DOHH2 (cell line): ENCODE measurements around the gene FDX1.

ENCODE experiments used
- H3F3A ChIP-seq: fragments of 200-600 bp; sonication (generic), shearing (Covaris generic); 2 replicates; pipeline ENCODE4 v1.6.0; 2016; ENCODE audit warnings: antibody characterized with exemption, mild to moderate bottlenecking; ENCODE audit not compliant: control insufficient read depth, insufficient read depth
- H3K27ac ChIP-seq: fragments of 200-600 bp; sonication (generic); 2 replicates; pipeline ENCODE4 v1.5.1; 2014; ENCODE audit warnings: low read depth, mild to moderate bottlenecking, low read length, moderate library complexity
- H3K27me3 ChIP-seq: fragments of 200-600 bp; sonication (generic); 2 replicates; pipeline ENCODE4 v1.6.1; 2014; ENCODE audit warnings: mild to moderate bottlenecking, low read length, mixed read lengths; ENCODE audit not compliant: control insufficient read depth
- H3K36me3 ChIP-seq: fragments of 200-600 bp; sonication (generic); 2 replicates; pipeline ENCODE4 v1.6.1; 2014; ENCODE audit warnings: mild to moderate bottlenecking, low read length, moderate library complexity, mixed read lengths; ENCODE audit not compliant: control insufficient read depth
- H3K4me1 ChIP-seq: fragments of 200-600 bp; sonication (generic); 2 replicates; pipeline ENCODE4 v1.6.1; 2014; ENCODE audit warnings: mild to moderate bottlenecking, low read length, mixed read lengths; ENCODE audit not compliant: control insufficient read depth
- H3K4me2 ChIP-seq: fragments of 200-600 bp; sonication (generic); 2 replicates; pipeline ENCODE4 v1.6.0; 2014; ENCODE audit warnings: mild to moderate bottlenecking, low read length, moderate library complexity
- H3K4me3 ChIP-seq: fragments of 200-600 bp; sonication (generic); 2 replicates; pipeline ENCODE4 v1.5.1; 2014; ENCODE audit warnings: mild to moderate bottlenecking, low read length, mixed read lengths
- H3K79me2 ChIP-seq: fragments of 200-600 bp; sonication (generic); 2 replicates; pipeline ENCODE4 v1.6.1; 2014; ENCODE audit warnings: mild to moderate bottlenecking, low read length, mixed read lengths; ENCODE audit not compliant: control insufficient read depth
- H3K9me2 ChIP-seq: fragments of 200-600 bp; sonication (generic); replicated peaks from 2 replicates; pipeline ENCODE4 v1.6.1; 2014; ENCODE audit warnings: mild to moderate bottlenecking, low read length, mixed read lengths; ENCODE audit not compliant: control insufficient read depth
- H3K9me3 ChIP-seq: fragments of 200-600 bp; sonication (generic); 2 replicates; pipeline ENCODE4 v1.6.1; 2014; ENCODE audit warnings: antibody characterized with exemption, low read length, mixed read lengths; ENCODE audit not compliant: control insufficient read depth, insufficient read depth
- H4K20me1 ChIP-seq: fragments of 200-600 bp; sonication (generic); 2 replicates; pipeline ENCODE4 v1.6.0; 2014; ENCODE audit warnings: low read depth, mild to moderate bottlenecking, antibody characterized with exemption, low read length, moderate library complexity; ENCODE audit not compliant: control insufficient read depth, insufficient read depth
- EZH2phosphoT487 ChIP-seq: fragments of 200-600 bp; sonication (generic); IDR thresholded peaks from 2 replicates; pipeline ENCODE4 v1.6.1; 2017; ENCODE audit warnings: borderline replicate concordance, mild to moderate bottlenecking, antibody characterized with exemption, low read length, moderate library complexity, mixed read lengths
- TF ChIP-seq, protein P1 (sequence below): fragments of 200-600 bp; sonication (generic); IDR thresholded peaks from one replicate; pipeline ENCODE4 v1.5.1; 2014; ENCODE audit warnings: antibody characterized with exemption, mild to moderate bottlenecking, low read depth, low read length; ENCODE audit not compliant: poor library complexity, severe bottlenecking

Gene FDX1

DNA sequence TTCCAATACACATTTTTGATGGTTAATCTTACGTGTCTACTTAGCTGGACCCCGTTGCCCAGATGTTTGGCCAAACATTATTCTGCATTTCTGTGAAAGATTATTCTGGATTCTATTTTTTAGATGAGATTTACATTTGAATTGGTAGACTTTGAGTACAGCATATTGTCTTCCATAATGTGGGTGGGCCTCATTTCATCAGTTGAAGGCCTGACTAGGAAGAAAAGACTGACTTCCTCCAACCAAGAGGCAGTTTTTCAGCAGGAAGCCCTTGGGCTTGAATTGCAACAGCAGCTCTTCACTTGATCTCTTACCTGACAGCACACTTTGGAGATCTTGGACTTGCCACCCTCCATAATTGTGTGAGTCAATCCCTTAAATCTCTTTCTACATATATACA, 58.7 kb downstream of the FDX1 start:
- Histone ChIP-seq H4K20me1 (no peaks in the 10 kb centered on the region), H3K4me3 (no peak overlapping the region), H3K79me2 (no peaks in the 10 kb centered on the region), H3K36me3 (no peaks in the 10 kb centered on the region), H3K4me2 (no peak overlapping the region), H3F3A (no peaks in the 10 kb centered on the region), H3K9me3 (no peaks in the 10 kb centered on the region), H3K4me1 (no peaks in the 10 kb centered on the region), H3K9me2 (no peaks in the 10 kb centered on the region), H3K27ac (no peak overlapping the region), H3K27me3 (no peaks in the 10 kb centered on the region)
- TF ChIP-seq, protein P1, sequence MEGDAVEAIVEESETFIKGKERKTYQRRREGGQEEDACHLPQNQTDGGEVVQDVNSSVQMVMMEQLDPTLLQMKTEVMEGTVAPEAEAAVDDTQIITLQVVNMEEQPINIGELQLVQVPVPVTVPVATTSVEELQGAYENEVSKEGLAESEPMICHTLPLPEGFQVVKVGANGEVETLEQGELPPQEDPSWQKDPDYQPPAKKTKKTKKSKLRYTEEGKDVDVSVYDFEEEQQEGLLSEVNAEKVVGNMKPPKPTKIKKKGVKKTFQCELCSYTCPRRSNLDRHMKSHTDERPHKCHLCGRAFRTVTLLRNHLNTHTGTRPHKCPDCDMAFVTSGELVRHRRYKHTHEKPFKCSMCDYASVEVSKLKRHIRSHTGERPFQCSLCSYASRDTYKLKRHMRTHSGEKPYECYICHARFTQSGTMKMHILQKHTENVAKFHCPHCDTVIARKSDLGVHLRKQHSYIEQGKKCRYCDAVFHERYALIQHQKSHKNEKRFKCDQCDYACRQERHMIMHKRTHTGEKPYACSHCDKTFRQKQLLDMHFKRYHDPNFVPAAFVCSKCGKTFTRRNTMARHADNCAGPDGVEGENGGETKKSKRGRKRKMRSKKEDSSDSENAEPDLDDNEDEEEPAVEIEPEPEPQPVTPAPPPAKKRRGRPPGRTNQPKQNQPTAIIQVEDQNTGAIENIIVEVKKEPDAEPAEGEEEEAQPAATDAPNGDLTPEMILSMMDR = no peak
- TF ChIP-seq EZH2phosphoT487 = no peak

DNA sequence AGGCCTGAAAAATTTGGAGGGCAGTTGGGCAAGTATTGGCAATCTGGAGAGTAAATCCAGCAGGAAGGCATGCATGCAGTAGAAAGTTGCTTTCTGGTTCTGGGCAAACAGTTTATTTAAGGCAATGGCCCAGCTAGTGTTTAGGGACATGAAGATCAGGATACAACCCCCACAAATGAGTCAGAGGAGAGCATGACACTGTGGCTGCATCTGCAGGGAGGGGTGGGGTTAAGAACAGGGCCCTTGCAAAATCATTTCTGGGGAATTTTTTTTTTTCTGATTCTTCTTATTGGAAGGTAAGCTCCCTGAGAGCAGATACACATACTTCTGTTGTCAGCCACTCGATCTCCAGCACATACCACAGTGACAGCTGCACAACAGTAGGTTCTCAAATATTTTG, 61.1 kb downstream of the FDX1 start:
- H4K20me1 ChIP-seq = no peaks in the 10 kb centered on the region
- H3K4me3 ChIP-seq = no peak overlapping the region
- H3K9me3 ChIP-seq = no peaks in the 10 kb centered on the region
- no peaks in the 10 kb centered on the region for H3K79me2 ChIP-seq
- no peaks in the 10 kb centered on the region for H3K36me3 ChIP-seq
- no peak overlapping the region for H3K27ac ChIP-seq
- H3K9me2 ChIP-seq = no peaks in the 10 kb centered on the region
- H3F3A ChIP-seq = no peaks in the 10 kb centered on the region
- no peaks in the 10 kb centered on the region for H3K27me3 ChIP-seq
- no peaks in the 10 kb centered on the region for H3K4me1 ChIP-seq
- no peak overlapping the region for H3K4me2 ChIP-seq
- TF ChIP-seq, protein P1 = no peak
- TF ChIP-seq EZH2phosphoT487 = no peak

DNA sequence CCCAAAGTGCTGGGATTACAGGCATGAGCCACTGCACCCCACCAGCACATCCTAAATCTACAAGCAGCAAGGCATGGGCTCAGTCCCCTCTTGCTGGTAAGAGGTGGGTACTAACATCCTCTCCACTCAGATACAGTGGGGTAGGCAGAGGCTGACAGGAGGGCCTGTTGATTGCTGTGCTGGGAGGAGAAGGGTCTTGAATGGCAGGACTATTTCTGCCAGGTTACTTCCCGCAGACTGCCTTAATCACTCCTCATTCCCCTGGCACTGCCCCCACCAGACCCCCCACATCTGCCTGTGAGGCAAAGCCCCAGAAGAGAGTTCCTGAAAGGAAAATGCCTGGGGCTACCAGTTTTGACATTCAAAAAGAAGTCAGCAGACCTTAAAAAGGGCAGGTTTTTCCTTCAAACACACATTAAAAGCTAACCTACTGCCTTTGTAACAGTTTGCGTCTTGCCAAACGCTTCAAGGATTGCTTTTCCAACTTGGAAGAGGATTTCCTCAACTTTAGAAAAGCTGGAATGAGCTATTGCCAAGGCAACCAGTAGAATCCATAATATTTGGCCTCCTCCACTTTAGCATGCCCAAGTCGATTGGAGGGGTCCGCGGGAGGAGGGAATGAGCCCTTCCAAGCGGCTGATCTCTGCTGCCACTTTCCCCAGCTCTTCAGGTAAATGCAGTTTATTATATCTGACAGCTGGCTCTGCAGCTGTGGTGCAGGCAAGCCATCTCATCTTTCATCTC, 62.0 kb downstream of the FDX1 start:
- Histone ChIP-seq H3K27me3 (no peaks in the 10 kb centered on the region), H3K4me3 (no peak overlapping the region), H3K4me1 (no peaks in the 10 kb centered on the region), H3K27ac (no peak overlapping the region), H3K4me2 (no peak overlapping the region), H4K20me1 (no peaks in the 10 kb centered on the region), H3K9me2 (no peaks in the 10 kb centered on the region), H3K9me3 (no peaks in the 10 kb centered on the region), H3K36me3 (no peaks in the 10 kb centered on the region), H3F3A (no peaks in the 10 kb centered on the region), H3K79me2 (no peaks in the 10 kb centered on the region)
- TF ChIP-seq EZH2phosphoT487 = no peak
- TF ChIP-seq, protein P1 = no peak
